Activated naive CD4-positive, alpha-beta T cell treated with anti-CD3 and anti-CD28 coated beads, Interleukin-2, amount 50 U/mL, for 72 hours (primary cell): ENCODE measurements around the gene OR2J3. TPM values are rescaled to one million over a fixed set of nuclear protein-coding genes. Genes with fewer than 3 reads are reported as not detected.
"Not testable (repeated sequence)": the region's sequence is repeated elsewhere in the genome, so short reads cannot be mapped to it uniquely, and the experiment has no call there.

ENCODE experiments used
- ATAC-seq, 2 donors: fragments of 150-1000 bp; cut with Tn5 transposase; 2 replicates each; pipeline ENCODE4 v1.10.0; 2021; ENCODE audit warnings: mild to moderate bottlenecking in 2 of 2, moderate library complexity in 2 of 2
- DNase-seq, 2 donors: peaks; one replicate each; pipeline ENCODE4 v3.0.0; 2021 to 2022; ENCODE audit warnings: low spot score in 2 of 2
- H3K27ac Mint-ChIP-seq, 2 donors: one replicate each; pipeline ENCODE4 v1.8.0; 2022; ENCODE audit warnings: mild to moderate bottlenecking in 2 of 2, mixed read lengths in 2 of 2
- H3K36me3 Mint-ChIP-seq, 2 donors: one replicate each; pipeline ENCODE4 v1.8.0; 2022; ENCODE audit warnings: mixed read lengths in 2 of 2
- H3K9me3 Mint-ChIP-seq, 2 donors: one replicate each; pipeline ENCODE4 v1.8.0; 2022; ENCODE audit warnings: mixed read lengths in 2 of 2
- total RNA-seq, 2 donors: library from RNA; stranded (reverse); gene quantifications; one replicate each; pipeline ENCODE4 v1.2.3, GENCODE V29; 2022

OR2J3 gene
- not detected for total RNA-seq

DNA sequence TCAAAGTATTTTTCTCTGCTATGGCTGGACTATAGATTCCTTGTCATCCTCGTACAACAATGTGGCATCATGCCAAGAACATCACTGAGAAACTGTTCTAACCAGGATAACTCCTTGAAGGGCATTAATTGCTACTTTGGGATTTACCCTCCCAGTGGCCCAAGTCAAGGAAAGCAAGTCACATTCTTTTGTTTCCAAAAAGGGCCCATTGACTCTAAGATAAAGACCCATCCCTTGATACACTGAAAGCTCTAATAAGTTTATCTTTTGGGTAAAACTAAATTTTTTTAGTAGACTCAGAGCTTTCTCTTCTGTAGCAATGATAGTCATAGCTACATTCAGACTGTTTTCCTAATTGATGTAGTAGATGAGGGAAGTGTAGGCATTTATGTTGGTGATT lies at the start of gene OR2J3:
OR2J3 (plus strand) TSS at position 301 of the 400 bp plus-strand sequence. CDS start 3,833 bp downstream, outside the sequence.
- no peaks in the 10 kb centered on the region for H3K9me3 Mint-ChIP-seq
- no peak for DNase-seq
- no peaks in the 10 kb centered on the region for H3K36me3 Mint-ChIP-seq
- H3K27ac Mint-ChIP-seq: no peak within 1 kb of the TSS
- no peak for ATAC-seq

GRCh38 chr6:29071831-29072723 lies 35.8 kb upstream of the OR2J3 start:
- no peak for DNase-seq
- Mint-ChIP-seq H3K36me3 (no peaks in the 10 kb centered on the region), H3K27ac (no peak overlapping the region), H3K9me3 (no peaks in the 10 kb centered on the region)
- ATAC-seq: peak in 1 of 2 donors; percentile 31

- no peak for DNase-seq
- no peak overlapping the region for H3K27ac Mint-ChIP-seq
- no peaks in the 10 kb centered on the region for H3K36me3 Mint-ChIP-seq
- no peaks in the 10 kb centered on the region for H3K9me3 Mint-ChIP-seq
- ATAC-seq: no peak
Observed at GRCh38 chr6:29079203-29079602, 28.7 kb upstream of the OR2J3 start.

DNA sequence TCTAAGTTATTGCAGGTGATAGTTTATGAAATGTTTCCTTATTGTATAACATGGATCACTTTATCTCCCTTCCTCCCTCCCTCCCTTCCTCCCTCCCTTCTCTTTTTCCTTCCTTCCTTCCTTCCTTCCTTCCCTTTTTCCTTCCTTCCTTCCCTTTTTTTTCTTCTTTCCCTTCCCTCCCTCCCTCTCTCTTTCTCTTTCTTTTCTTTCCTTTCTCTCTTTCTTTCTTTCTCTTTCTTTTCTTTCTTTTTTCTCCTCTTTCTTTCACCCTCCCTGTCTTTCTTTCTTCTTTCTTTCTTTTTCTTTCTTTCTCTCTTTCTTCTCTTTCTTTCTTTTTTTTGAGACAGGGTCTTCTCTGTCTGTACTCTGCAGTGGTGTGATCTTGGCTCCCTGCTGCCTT lies 26.5 kb upstream of the OR2J3 start:
- ATAC-seq (no peak), DNase-seq (no peak)
- no peaks in the 10 kb centered on the region for H3K36me3 Mint-ChIP-seq
- H3K9me3 Mint-ChIP-seq: no peaks in the 10 kb centered on the region
- H3K27ac Mint-ChIP-seq: no peak overlapping the region

GRCh38 chr6:29082457-29082856 lies 25.4 kb upstream of the OR2J3 start:
- no peak for ATAC-seq
- DNase-seq: no peak
- Mint-ChIP-seq H3K27ac (peak overlapping the region in 1 of 2 donors; percentile 65), H3K9me3 (no peaks in the 10 kb centered on the region), H3K36me3 (no peaks in the 10 kb centered on the region)

DNA sequence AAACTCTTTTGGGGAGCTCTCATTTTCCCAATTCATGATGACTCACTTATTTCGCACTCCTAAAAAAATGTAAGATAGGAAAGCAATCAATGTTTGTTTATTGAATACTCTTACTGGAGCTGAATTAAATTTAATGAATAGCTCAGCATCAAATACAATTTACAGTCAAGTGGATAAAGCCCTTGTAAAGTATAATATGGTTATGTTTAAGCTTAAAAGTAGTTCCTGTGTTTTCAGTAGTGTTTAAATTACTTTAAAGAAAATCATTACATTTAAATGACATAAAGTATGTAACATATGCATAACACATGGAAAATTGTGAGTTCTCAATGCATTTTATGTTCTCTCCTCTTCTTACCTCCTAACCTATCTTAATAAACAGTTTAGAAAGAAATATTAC lies 20.6 kb upstream of the OR2J3 start, which contains the start of gene OR2B3:
OR2B3 (minus strand) TSS at position 101 of the 400 bp plus-strand sequence; CDS start at position 36, 65 bp downstream.
- no peak for DNase-seq
- H3K9me3 Mint-ChIP-seq: no peaks in the 10 kb centered on the region
- no peak for ATAC-seq
- H3K36me3 Mint-ChIP-seq: no peaks in the 10 kb centered on the region
- H3K27ac Mint-ChIP-seq: no peak within 1 kb of the TSS

GRCh38 chr6:29092957-29093356 lies 14.9 kb upstream of the OR2J3 start:
- no peak for ATAC-seq
- Mint-ChIP-seq H3K27ac (no peak overlapping the region), H3K9me3 (no peaks in the 10 kb centered on the region), H3K36me3 (no peaks in the 10 kb centered on the region)
- DNase-seq: no peak

- Mint-ChIP-seq H3K36me3 (no peaks in the 10 kb centered on the region), H3K9me3 (no peaks in the 10 kb centered on the region)
- no peak for ATAC-seq
Observed at GRCh38 chr6:29097803-29098202, 10.1 kb upstream of the OR2J3 start.

GRCh38 chr6:29099190-29099589 lies 8.7 kb upstream of the OR2J3 start, which contains the start of gene OR2J1:
Gene OR2J1, plus strand, starts transcription at chr6:29099490. Its CDS starts 1,453 bp downstream, at chr6:29100943.
- Mint-ChIP-seq H3K9me3 (no peaks in the 10 kb centered on the region), H3K36me3 (no peaks in the 10 kb centered on the region), H3K27ac (no peak within 1 kb of the TSS)
- DNase-seq: no peak
- no peak for ATAC-seq

More at GRCh38 chr6:29097803-29098202, 10.1 kb upstream of the OR2J3 start:
- H3K27ac Mint-ChIP-seq: no peak overlapping the region
- no peak for DNase-seq

- Mint-ChIP-seq H3K36me3 (no peaks in the 10 kb centered on the region), H3K9me3 (no peaks in the 10 kb centered on the region), H3K27ac (no peak overlapping the region)
- DNase-seq: no peak
- no peak for ATAC-seq
Observed at GRCh38 chr6:29112135-29112534, 4.3 kb downstream of the OR2J3 start.

- not testable (repeated sequence) for H3K9me3 Mint-ChIP-seq, H3K27ac Mint-ChIP-seq, ATAC-seq, DNase-seq, H3K36me3 Mint-ChIP-seq
Observed at GRCh38 chr6:29114964-29115363, 7.1 kb downstream of the OR2J3 start.

- DNase-seq (no peak), ATAC-seq (no peak)
- H3K36me3 Mint-ChIP-seq: no peaks in the 10 kb centered on the region
Observed at GRCh38 chr6:29129326-29130012, 21.6 kb downstream of the OR2J3 start.

DNA sequence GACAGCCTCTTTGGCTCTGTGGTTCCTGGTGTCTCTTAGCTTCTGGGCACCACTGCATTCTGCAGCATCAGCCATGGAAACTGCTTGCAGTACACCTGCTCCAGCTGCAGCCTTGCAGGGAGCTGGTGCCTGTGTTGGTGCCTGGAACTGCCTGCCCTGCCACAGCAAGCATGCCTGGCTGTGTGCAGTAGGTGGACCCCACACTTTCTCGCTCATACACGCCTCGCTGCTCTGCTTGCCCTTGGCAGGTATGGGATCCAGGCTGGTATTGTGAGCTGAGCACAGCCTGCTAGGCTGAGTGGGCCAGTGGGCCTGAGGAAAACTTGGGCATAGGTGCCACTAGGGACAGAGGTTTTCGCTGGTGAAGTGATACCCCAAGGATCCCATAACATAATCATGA lies 22.8 kb downstream of the OR2J3 start:
- DNase-seq (no peak), ATAC-seq (no peak)
- no peak overlapping the region for H3K27ac Mint-ChIP-seq
- H3K9me3 Mint-ChIP-seq: no peaks in the 10 kb centered on the region
- H3K36me3 Mint-ChIP-seq: no peaks in the 10 kb centered on the region

More at GRCh38 chr6:29129326-29130012, 21.6 kb downstream of the OR2J3 start:
- Mint-ChIP-seq H3K9me3 (no peaks in the 10 kb centered on the region), H3K27ac (no peak overlapping the region)

- Mint-ChIP-seq H3K36me3 (no peaks in the 10 kb centered on the region), H3K9me3 (no peaks in the 10 kb centered on the region), H3K27ac (no peak overlapping the region)
- DNase-seq (no peak), ATAC-seq (no peak)
Observed at GRCh38 chr6:29131691-29132090, 23.8 kb downstream of the OR2J3 start.

DNA sequence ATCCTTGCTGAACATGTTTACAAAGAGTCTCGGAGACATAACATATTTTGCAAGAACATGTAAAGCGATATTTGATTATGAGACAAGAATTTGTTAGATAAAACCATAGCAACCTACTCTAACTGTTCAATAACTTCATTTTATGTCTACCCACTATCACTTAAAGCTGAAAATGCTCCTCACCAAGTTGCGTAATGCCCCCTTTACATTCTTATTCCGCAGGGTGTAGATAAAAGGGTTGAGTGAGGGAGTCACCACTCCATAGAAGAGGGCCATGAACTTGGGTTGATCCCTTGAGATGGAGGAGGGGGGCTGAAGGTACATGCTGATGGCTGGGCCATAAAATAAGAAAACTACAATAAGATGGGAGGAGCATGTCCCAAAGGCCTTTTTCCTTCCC lies 29.9 kb downstream of the OR2J3 start:
- H3K36me3 Mint-ChIP-seq: no peaks in the 10 kb centered on the region
- DNase-seq (no peak), ATAC-seq (no peak)
- no peaks in the 10 kb centered on the region for H3K9me3 Mint-ChIP-seq
- no peak overlapping the region for H3K27ac Mint-ChIP-seq

GRCh38 chr6:29141606-29142005 lies 33.7 kb downstream of the OR2J3 start:
- DNase-seq: no peak
- H3K9me3 Mint-ChIP-seq: peaks cover 0 to 6% of the 10 kb centered on the region in 2 donors
- H3K36me3 Mint-ChIP-seq: no peaks in the 10 kb centered on the region
- ATAC-seq: no peak
- no peak overlapping the region for H3K27ac Mint-ChIP-seq

DNA sequence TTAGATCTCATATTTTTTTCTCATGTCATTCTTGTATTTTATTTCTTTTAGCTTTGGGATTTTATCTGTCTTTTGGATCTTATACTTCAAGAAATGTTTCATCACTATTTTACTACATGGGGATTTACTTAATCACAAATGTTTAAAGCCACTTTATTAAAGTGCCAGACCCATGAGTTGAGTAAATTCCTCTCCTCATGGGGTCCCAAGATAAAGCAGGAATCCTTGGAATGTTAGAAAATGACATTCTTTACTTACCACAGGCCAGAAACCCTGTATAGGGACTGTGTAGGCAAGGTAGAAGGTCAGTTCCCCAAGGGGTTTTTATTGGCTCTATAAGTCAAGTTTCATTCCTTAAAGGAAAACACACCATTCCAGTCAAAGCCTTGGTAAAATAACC lies 34.5 kb downstream of the OR2J3 start:
- DNase-seq (no peak), ATAC-seq (no peak)
- Mint-ChIP-seq H3K36me3 (no peaks in the 10 kb centered on the region), H3K27ac (no peak overlapping the region), H3K9me3 (peaks cover 0 to 6% of the 10 kb centered on the region in 2 donors)
